Measurements from ENCODE around the gene CERS6. TPM values are rescaled to one million over a fixed set of nuclear protein-coding genes. Genes with fewer than 3 reads are reported as not detected.

The CERS6 gene
- total RNA-seq, 4 donors from 2014 or later: 17.6 to 31.1 (median 24.1) TPM

DNA sequence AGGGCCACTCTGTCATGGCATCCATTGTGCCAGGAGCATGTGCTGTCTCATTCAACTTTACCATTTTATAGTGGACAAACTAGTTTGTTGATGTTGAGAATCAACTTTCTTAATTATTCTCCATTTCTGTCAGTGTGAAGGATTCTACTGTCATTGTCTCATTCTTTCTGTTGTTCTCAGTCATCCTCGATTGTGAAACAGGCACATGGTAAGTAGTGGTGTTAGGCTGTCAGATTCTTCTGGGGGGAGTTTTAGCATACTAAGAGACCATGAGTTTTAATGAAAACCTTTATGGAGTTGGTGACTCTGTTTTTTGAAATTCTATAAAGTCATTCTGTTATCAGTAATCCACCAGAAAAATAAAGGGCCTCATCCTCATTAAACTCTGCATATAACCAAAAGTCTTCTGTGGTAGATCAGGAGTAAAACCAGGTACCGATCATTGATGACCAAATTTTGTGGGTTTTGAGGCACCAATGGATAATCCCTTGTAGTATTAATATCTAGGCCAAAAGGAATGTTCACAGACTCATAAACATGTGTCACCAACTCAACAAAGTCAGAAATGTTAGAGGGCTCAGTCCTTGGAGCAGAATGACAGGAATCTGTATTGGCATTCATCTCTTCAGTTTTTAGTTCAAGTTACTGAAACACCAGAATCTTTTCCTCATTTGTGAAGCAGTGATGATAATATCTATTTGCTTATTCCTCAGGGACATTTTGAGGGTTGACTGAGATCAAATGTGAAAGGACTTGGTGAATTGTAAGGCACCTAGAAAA is 73.2 kb downstream of the CERS6 start:
- H3K9me3 ChIP-seq: no peaks in the 10 kb centered on the region
- no peak for TF ChIP-seq POLR2A (IDR thresholded peaks at IDR 0.05)
- TF ChIP-seq, protein P1, sequence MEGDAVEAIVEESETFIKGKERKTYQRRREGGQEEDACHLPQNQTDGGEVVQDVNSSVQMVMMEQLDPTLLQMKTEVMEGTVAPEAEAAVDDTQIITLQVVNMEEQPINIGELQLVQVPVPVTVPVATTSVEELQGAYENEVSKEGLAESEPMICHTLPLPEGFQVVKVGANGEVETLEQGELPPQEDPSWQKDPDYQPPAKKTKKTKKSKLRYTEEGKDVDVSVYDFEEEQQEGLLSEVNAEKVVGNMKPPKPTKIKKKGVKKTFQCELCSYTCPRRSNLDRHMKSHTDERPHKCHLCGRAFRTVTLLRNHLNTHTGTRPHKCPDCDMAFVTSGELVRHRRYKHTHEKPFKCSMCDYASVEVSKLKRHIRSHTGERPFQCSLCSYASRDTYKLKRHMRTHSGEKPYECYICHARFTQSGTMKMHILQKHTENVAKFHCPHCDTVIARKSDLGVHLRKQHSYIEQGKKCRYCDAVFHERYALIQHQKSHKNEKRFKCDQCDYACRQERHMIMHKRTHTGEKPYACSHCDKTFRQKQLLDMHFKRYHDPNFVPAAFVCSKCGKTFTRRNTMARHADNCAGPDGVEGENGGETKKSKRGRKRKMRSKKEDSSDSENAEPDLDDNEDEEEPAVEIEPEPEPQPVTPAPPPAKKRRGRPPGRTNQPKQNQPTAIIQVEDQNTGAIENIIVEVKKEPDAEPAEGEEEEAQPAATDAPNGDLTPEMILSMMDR (IDR thresholded peaks at IDR 0.05): no peak
- H3K36me3 ChIP-seq: no peaks in the 10 kb centered on the region
- peaks cover 0 to 85% (median 41%) of the 10 kb centered on the region in 3 donors for H3K4me1 ChIP-seq
- peak overlapping the region; percentile 27 to 75 (median 53) for H3K27ac ChIP-seq
- H3K27me3 ChIP-seq: no peaks in the 10 kb centered on the region
- no peak for DNase-seq
- no peak overlapping the region for H3K4me3 ChIP-seq
- WGBS, 2 donors: 59 to 68% methylated on average over 2 of the region's 2 CpGs
- intact Hi-C loops (cut with DNase I): no loop called here

DNA sequence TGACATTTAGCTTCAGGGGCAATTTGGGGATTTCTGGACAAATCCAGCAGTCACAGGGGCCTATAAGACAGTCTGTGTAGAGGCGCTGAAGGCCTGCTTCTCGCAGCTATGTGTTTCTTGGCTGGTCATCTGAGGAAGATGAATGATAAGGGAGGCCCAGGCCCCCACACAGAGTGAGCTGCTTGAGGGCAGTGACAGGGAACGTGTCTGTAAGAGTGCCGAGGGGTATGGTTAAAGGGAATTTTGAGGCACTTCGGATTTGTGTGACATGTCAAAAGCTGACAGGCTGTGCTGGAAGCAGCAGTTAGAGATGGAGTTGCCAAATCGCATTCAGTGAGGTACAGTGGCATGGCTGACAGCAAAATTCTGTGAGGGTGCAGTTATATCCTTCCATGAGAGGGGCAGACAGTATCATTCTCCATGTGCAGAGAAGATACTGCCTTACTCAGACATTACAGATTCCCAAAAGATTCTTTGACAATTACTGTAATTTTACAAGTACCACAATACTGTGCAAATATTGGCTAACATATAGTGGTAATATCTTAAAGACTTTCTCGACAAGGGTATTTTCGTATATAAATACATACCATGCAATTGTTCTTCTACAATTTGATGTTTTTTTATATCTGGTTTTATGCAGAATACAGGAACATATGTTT is 74.0 kb downstream of the CERS6 start:
- intact Hi-C loops (cut with DNase I): no loop called here
- H3K27ac ChIP-seq: peak overlapping the region in 3 of 4 donors; percentile 38 to 75 (median 68)

DNA sequence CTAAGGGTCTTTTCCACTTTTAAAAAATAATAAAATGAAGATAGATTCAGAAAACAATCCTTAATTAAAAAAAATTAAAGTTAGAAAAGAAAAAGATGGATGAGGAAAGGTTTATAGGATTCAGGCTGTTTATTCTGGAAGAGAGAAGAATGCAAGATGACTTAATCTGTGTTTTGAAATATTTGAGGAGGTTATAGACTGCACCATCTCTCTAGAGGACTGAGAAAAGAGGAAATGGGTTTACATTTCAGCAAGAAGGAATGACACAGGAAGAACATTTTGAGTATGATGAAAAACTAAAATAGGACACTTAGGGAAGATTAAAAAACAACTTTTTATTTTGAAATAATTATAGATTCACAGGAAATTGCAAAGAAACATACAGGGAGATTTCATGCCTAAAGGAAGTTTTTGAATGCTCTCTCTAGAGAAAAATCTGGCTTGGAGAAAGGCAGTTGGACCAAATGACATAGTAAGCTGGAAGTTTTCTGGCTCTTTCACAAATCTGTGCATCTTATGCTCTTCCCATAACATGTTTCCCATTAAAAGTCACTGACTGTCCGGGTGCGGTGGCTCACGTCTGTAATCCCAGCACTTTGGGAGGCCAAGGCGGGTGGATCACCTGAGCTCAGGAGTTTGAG is 75.0 kb downstream of the CERS6 start:
- Histone ChIP-seq H3K27me3 (no peaks in the 10 kb centered on the region), H3K27ac (peak overlapping the region in 3 of 4 donors; percentile 47 to 75 (median 66)), H3K36me3 (no peaks in the 10 kb centered on the region), H3K9me3 (no peaks in the 10 kb centered on the region), H3K4me3 (no peak overlapping the region), H3K4me1 (peaks cover 0 to 74% (median 23%) of the 10 kb centered on the region in 3 donors)
- intact Hi-C loops (cut with DNase I): no loop called here
- 76 to 93% methylated on average over 4 of the region's 4 CpGs for WGBS, 2 donors
- no peak for DNase-seq
- TF ChIP-seq, protein P1 (IDR thresholded peaks at IDR 0.05): no peak
- no peak for TF ChIP-seq POLR2A (IDR thresholded peaks at IDR 0.05)

More for the DNA sequence above, 74.0 kb downstream of the CERS6 start:
- Histone ChIP-seq H3K4me1 (peaks cover 0 to 85% (median 33%) of the 10 kb centered on the region in 3 donors), H3K27me3 (no peaks in the 10 kb centered on the region), H3K4me3 (no peak overlapping the region), H3K9me3 (no peaks in the 10 kb centered on the region), H3K36me3 (no peaks in the 10 kb centered on the region)
- no peak for DNase-seq
- no peak for TF ChIP-seq POLR2A (IDR thresholded peaks at IDR 0.05)
- TF ChIP-seq, protein P1 (IDR thresholded peaks at IDR 0.05): no peak
- WGBS, 2 donors: 70 to 78% methylated on average over 8 of the region's 8 CpGs

DNA sequence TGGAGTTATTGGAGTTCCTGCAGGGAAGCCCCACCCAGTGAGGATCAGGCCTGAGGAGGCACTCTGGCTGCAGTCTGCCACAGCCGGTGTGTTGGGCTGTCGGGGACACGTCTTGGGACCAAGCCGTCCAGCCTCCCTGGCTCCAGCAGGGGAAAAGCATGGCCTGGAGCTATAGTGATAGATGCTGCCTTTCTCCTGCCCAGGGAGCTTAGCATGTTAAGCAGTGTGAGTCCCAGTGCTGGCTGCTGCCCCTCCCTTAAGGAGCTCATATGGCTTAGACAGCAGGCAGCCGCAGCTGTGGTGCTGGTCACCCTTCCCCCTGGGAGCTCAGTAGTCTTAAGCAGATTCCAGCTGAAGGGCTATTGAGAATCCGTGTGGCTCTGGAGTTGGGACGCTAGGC is 78.9 kb downstream of the CERS6 start:
- H3K27me3 ChIP-seq: no peaks in the 10 kb centered on the region
- no peaks in the 10 kb centered on the region for H3K36me3 ChIP-seq
- TF ChIP-seq, protein P1 (IDR thresholded peaks at IDR 0.05): no peak
- intact Hi-C loops (cut with DNase I): no loop called here
- H3K27ac ChIP-seq: no peak overlapping the region
- peaks cover 0 to 58% (median 0%) of the 10 kb centered on the region in 3 donors for H3K4me1 ChIP-seq
- WGBS, 2 donors: 100% methylated on average over 5 of the region's 7 CpGs; no CpG with 5 or more reads in 1 of the 2 donors
- H3K9me3 ChIP-seq: peaks cover 0 to under 1% (median 0%) of the 10 kb centered on the region in 3 donors
- no peak overlapping the region for H3K4me3 ChIP-seq
- DNase-seq: no peak

All from esophagus squamous epithelium (tissue), 5 donors.